ENCODE data around the gene NRXN3. TPM values are rescaled to one million over a fixed set of nuclear protein-coding genes. Genes with fewer than 3 reads are reported as not detected.
"Not testable (repeated sequence)": the region's sequence is repeated elsewhere in the genome, so short reads cannot be mapped to it uniquely, and the experiment has no call there.

Gene NRXN3
- total and polyA plus RNA-seq, 2 donors (not counting 1 experiment from before 2014, with no cell fraction given): not detected

DNA sequence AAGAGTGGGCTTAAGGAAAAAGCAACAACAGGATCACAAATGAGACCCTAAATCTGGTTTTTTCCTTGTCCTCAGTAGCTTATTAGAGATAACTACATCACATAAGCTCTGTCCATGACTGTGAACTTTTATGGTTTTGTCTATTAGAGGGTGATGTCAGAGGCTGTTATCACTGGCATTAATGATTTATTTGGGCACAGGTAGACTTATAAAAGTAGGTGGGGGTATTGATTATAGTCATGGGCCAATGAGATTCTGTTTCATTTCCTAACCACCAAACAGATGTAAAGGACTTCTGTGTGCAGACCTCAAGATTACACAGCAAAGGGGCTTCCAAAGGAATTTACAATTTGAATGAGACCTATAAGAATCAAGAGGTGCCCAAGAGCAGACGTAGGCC lies 316.4 kb downstream of the NRXN3 start:
- Histone ChIP-seq H3K9ac (ENCODE audit: low read length) (no peak overlapping the region), H3K4me3 (ENCODE audit: control extremely low read depth in 1 of 5, extremely low read depth in 1 of 5, insufficient read depth in 1 of 5, low read depth in 2 of 5, low read length in 4 of 5) (no peak overlapping the region), H3K4me1 (ENCODE audit: control insufficient read depth in 2 of 2, insufficient read depth in 2 of 2, low read length in 2 of 2) (no peaks in the 10 kb centered on the region), H3K9me3 (ENCODE audit: control extremely low read depth in 1 of 3, control insufficient read depth in 2 of 3, insufficient read depth in 1 of 3, low read length in 2 of 3) (no peaks in the 10 kb centered on the region), H3K27me3 (replicated peaks in 1 of 4; ENCODE audit: control extremely low read depth in 1 of 4, control insufficient read depth in 3 of 4, insufficient read depth in 4 of 4, low read length in 3 of 4) (no peaks in the 10 kb centered on the region), H3K27ac (ENCODE audit: low read length in 2 of 2) (no peak overlapping the region), H3K79me2 (ENCODE audit: control insufficient read depth, insufficient read depth, low read length) (no peaks in the 10 kb centered on the region), H3K36me3 (replicated peaks in 1 of 2; ENCODE audit: control extremely low read depth in 1 of 2, control insufficient read depth in 1 of 2, extremely low read depth in 1 of 2, insufficient read depth in 2 of 2, low read length in 1 of 2) (no peaks in the 10 kb centered on the region), H2AFZ (ENCODE audit: insufficient read depth, low read depth, low read length, poor library complexity, severe bottlenecking) (no peak overlapping the region), H4K20me1 (ENCODE audit: control insufficient read depth, insufficient read depth, low read length, poor library complexity, severe bottlenecking) (no peaks in the 10 kb centered on the region), H3K4me2 (replicated peaks; ENCODE audit: low read depth, low read length, poor library complexity, severe bottlenecking) (no peak overlapping the region)
- Mint-ChIP-seq H3K4me1 (no peaks in the 10 kb centered on the region), H3K4me3 (no peak overlapping the region), H3K27me3 (no peaks in the 10 kb centered on the region), H3K9me3 (ENCODE audit: insufficient read depth) (no peaks in the 10 kb centered on the region), H3K27ac (no peak overlapping the region)
- TF ChIP-seq EZH2 (IDR thresholded peaks at IDR 0.05; ENCODE audit: borderline replicate concordance, insufficient read depth, low read depth, low read length, poor library complexity, severe bottlenecking) (no peak), CTCF (IDR thresholded peaks at IDR 0.05) (no peak)
- DNase-seq (no peak), ATAC-seq (ENCODE audit: low read depth) (no peak)
- intact Hi-C loops (cut with micrococcal nuclease): no loop called here
- 75% methylated on average over 1 of the region's 1 CpG for WGBS (ENCODE audit: insufficient coverage)
- ChIA-PET CTCF (no interaction called here), POLR2A (no interaction called here)

- H3K4me3 ChIP-seq (ENCODE audit: control extremely low read depth in 1 of 5, extremely low read depth in 1 of 5, insufficient read depth in 1 of 5, low read depth in 2 of 5, low read length in 4 of 5); H3K4me1 Mint-ChIP-seq; H3K4me2 ChIP-seq (replicated peaks; ENCODE audit: low read depth, low read length, poor library complexity, severe bottlenecking); ATAC-seq (ENCODE audit: low read depth); POLR2A ChIA-PET; H3K27ac ChIP-seq (ENCODE audit: low read length in 2 of 2); H2AFZ ChIP-seq (ENCODE audit: insufficient read depth, low read depth, low read length, poor library complexity, severe bottlenecking); H3K27me3 ChIP-seq (replicated peaks in 1 of 4; ENCODE audit: control extremely low read depth in 1 of 4, control insufficient read depth in 3 of 4, insufficient read depth in 4 of 4, low read length in 3 of 4); CTCF ChIA-PET; H3K9me3 ChIP-seq (ENCODE audit: control extremely low read depth in 1 of 3, control insufficient read depth in 2 of 3, insufficient read depth in 1 of 3, low read length in 2 of 3); DNase-seq; H3K27me3 Mint-ChIP-seq; H3K79me2 ChIP-seq (ENCODE audit: control insufficient read depth, insufficient read depth, low read length); H3K36me3 ChIP-seq (replicated peaks in 1 of 2; ENCODE audit: control extremely low read depth in 1 of 2, control insufficient read depth in 1 of 2, extremely low read depth in 1 of 2, insufficient read depth in 2 of 2, low read length in 1 of 2); H4K20me1 ChIP-seq (ENCODE audit: control insufficient read depth, insufficient read depth, low read length, poor library complexity, severe bottlenecking); H3K4me1 ChIP-seq (ENCODE audit: control insufficient read depth in 2 of 2, insufficient read depth in 2 of 2, low read length in 2 of 2); intact Hi-C loops (cut with micrococcal nuclease); H3K9me3 Mint-ChIP-seq (ENCODE audit: insufficient read depth); H3K9ac ChIP-seq (ENCODE audit: low read length); H3K4me3 Mint-ChIP-seq; H3K27ac Mint-ChIP-seq: not testable (repeated sequence)
- WGBS (ENCODE audit: insufficient coverage): no CpG with 5 or more reads among the region's 2 CpGs
Measured at GRCh38 chr14:78487573-78487972, 317.4 kb downstream of the NRXN3 start.
